HepG2 (cell line): ENCODE measurements around the gene EXO1. TPM values are rescaled to one million over a fixed set of nuclear protein-coding genes. Genes with fewer than 3 reads are reported as not detected.

Experiments used
- ATAC-seq: fragments of 200-7000 bp; cut with Tn5 transposase; 3 replicates; pipeline ENCODE4 v1.9.1; 2020; ENCODE audit warnings: mild to moderate bottlenecking, moderate library complexity
- BruUV-seq: library from RNA; stranded (reverse); fragments of 400-500 nt; replicated peaks from 2 replicates; lab custom pipeline; 2021; lab: Mats Ljungman, UMichigan
- CTCF ChIA-PET: fragments of 300-600 bp; formaldehyde crosslinking; extraction: SDS; loops from one replicate; lab custom pipeline; 2021; ENCODE audit warnings: low total read pairs, inconsistent platforms, low intra/inter-chr PET ratio; lab: Yijun Ruan, JAX
- POLR2A ChIA-PET: fragments of 350-600 bp; sonication (Branson Sonifier 250); formaldehyde crosslinking; loops from one replicate; lab custom pipeline; 2020; ENCODE audit warnings: antibody characterized with exemption, inconsistent platforms; lab: Yijun Ruan, JAX
- DNase-seq: peaks from one replicate; pipeline ENCODE4 v3.0.0-alpha.2; 2015; ENCODE audit warnings: low spot score
- FAIRE-seq: peaks from 3 replicates; lab custom pipeline; 2011; peaks lifted over from hg19 to GRCh38; lab: Jason Lieb, UNC
- H2AFZ ChIP-seq: one replicate; pipeline ENCODE4 v1.6.1; 2011; ENCODE audit warnings: low read length, inconsistent platforms
- H3K27ac ChIP-seq: fragments of 300-600 bp; 3 replicates; pipeline ENCODE4 v1.8.0; 2011; ENCODE audit warnings: mixed run types, mild to moderate bottlenecking, mixed read lengths, low read length, inconsistent platforms; ENCODE audit not compliant: insufficient read depth; ENCODE audit errors: extremely low read length
- H3K27me3 ChIP-seq, 2 experiments: fragments of 200-600 bp in 1 of 2; 2 replicates in 1 of 2; 3 replicates in 1 of 2; pipeline versions ENCODE4 v1.6.0 to v1.8.0; 2011; ENCODE audit warnings: low read length in 2 of 2, mild to moderate bottlenecking in 2 of 2, moderate library complexity in 2 of 2, inconsistent platforms in 1 of 2; ENCODE audit not compliant: insufficient read depth in 2 of 2, control insufficient read depth in 1 of 2
- H3K36me3 ChIP-seq, 2 experiments: fragments of 200-600 bp in 1 of 2; replicated peaks in 1 of 2; 2 replicates in 1 of 2; 3 replicates in 1 of 2; pipeline versions ENCODE4 v1.5.1 to v1.8.0; 2011; ENCODE audit warnings: low read length in 2 of 2, inconsistent platforms in 1 of 2; ENCODE audit not compliant: insufficient read depth in 2 of 2, control insufficient read depth in 1 of 2
- H3K4me1 ChIP-seq: 2 replicates; pipeline ENCODE4 v1.5.1; 2012; ENCODE audit warnings: low read length, inconsistent platforms; ENCODE audit not compliant: insufficient read depth
- H3K4me2 ChIP-seq: 2 replicates; pipeline ENCODE4 v1.6.0; 2011; ENCODE audit warnings: low read depth, low read length, inconsistent platforms
- H3K4me3 ChIP-seq, 3 experiments: fragments of 200-600 bp in 1 of 3; sonication (generic), shearing (Covaris generic) in 1 of 3; replicated peaks in 1 of 3; 2 replicates each; pipeline ENCODE4 v1.5.1; 2011 to 2016; ENCODE audit warnings: low read length in 3 of 3, inconsistent platforms in 2 of 3, low read depth in 2 of 3, mild to moderate bottlenecking in 2 of 3, control low read depth in 1 of 3, mixed read lengths in 1 of 3; ENCODE audit not compliant: insufficient read depth in 1 of 3
- H3K79me2 ChIP-seq: one replicate; pipeline ENCODE4 v1.6.1; 2011; ENCODE audit warnings: low read length, inconsistent platforms; ENCODE audit not compliant: insufficient read depth
- H3K9ac ChIP-seq: 2 replicates; pipeline ENCODE4 v1.6.0; 2011; ENCODE audit warnings: mild to moderate bottlenecking, low read depth, low read length, inconsistent platforms; ENCODE audit not compliant: insufficient read depth
- H3K9me3 ChIP-seq: 2 replicates; pipeline ENCODE4 v1.5.1; 2012; ENCODE audit warnings: mild to moderate bottlenecking, low read length
- H4K20me1 ChIP-seq: 2 replicates; pipeline ENCODE4 v1.6.0; 2011; ENCODE audit warnings: inconsistent platforms, mild to moderate bottlenecking, low read length, moderate library complexity; ENCODE audit not compliant: insufficient read depth
- ATM ChIP-seq: fragments of 450-650 bp; IDR thresholded peaks from 2 replicates; pipeline ENCODE4 v1.7.1; 2017; ENCODE audit warnings: mild to moderate bottlenecking, borderline replicate concordance
- FLYWCH1 ChIP-seq: sonication (generic); formaldehyde crosslinking; IDR thresholded peaks from 2 replicates; pipeline ENCODE4 v1.8.1; 2023; ENCODE audit warnings: mild to moderate bottlenecking, missing genetic modification reagents
- KLF13 ChIP-seq: sonication (generic); formaldehyde crosslinking; IDR thresholded peaks from 2 replicates; pipeline ENCODE4 v1.4.0; 2020; ENCODE audit warnings: mild to moderate bottlenecking, missing genetic modification reagents
- MLLT10 ChIP-seq: sonication (generic); formaldehyde crosslinking; IDR thresholded peaks from 2 replicates; pipeline ENCODE4 v1.4.0; 2020; ENCODE audit warnings: missing genetic modification reagents
- ZNF569 ChIP-seq: sonication (generic); formaldehyde crosslinking; IDR thresholded peaks from 2 replicates; pipeline ENCODE4 v1.5.0; 2020; ENCODE audit warnings: mild to moderate bottlenecking, missing genetic modification reagents, moderate library complexity, borderline replicate concordance
- ZNF672 ChIP-seq: sonication (generic); formaldehyde crosslinking; IDR thresholded peaks from 2 replicates; pipeline ENCODE4 v1.8.1; 2022; ENCODE audit warnings: missing genetic modification reagents
- WGBS: methylation state at CpG from one replicate; pipeline ENCODE4 v1.1.6; 2017; ENCODE audit warnings: low lambda C conversion rate; 5-methylcytosine and 5-hydroxymethylcytosine counted together
- in situ Hi-C: cut with HindIII; loops from 2 replicates; pipeline ENCODE4 v1.10.0; 2017; ENCODE audit warnings: low pct_unique_long_range_greater_than_20kb; ENCODE audit not compliant: extremely low pct_ligation_motif_present
- intact Hi-C: fragments of 100-400 bp; cut with micrococcal nuclease; formaldehyde crosslinking; loops from one replicate; pipeline ENCODE4 v1.10.0; 2022; ENCODE audit not compliant: unreplicated experiment
- polyA plus RNA-seq, 8 experiments: library from polyadenylated mRNA; depleted of rRNA in 3 of 8; stranded (reverse) in 7 of 8; unstranded in 1 of 8; fragments of >200 nt; fragmentation: Illumina TruSeq in 4 of 8; extraction: Trizol in 4 of 8; gene quantifications; 2 replicates each; pipeline versions ENCODE4 v1.2.1 to v1.2.3, GENCODE V29; 2011 to 2016; ENCODE audit warnings: low read depth in 4 of 8, missing spikeins in 1 of 8, mixed read lengths in 1 of 8; ENCODE audit not compliant: insufficient read depth in 1 of 8
- total RNA-seq, 5 experiments: library from RNA; depleted of rRNA; stranded (reverse); fragments of >200 nt; fragmentation: Illumina TruSeq; extraction: Trizol; gene quantifications; 2 replicates each; pipeline ENCODE4 v1.2.3, GENCODE V29; 2016; ENCODE audit warnings: low read depth in 1 of 5
- TF ChIP-seq, protein P1 (sequence below): sonication (generic); formaldehyde crosslinking; IDR thresholded peaks from 2 replicates; pipeline ENCODE4; 2020; ENCODE audit warnings: missing genetic modification reagents, mild to moderate bottlenecking, borderline replicate concordance
- TF ChIP-seq, protein P2 (sequence below): sonication (generic); formaldehyde crosslinking; IDR thresholded peaks from 2 replicates; pipeline ENCODE4 v1.4.0; 2020; ENCODE audit warnings: mild to moderate bottlenecking, missing genetic modification reagents

Gene EXO1
- total and polyA plus RNA-seq, 2 of the 13 experiments (the other 11 are each of a cell fraction or from before 2014, with no cell fraction given): 3.2 to 26.1 TPM

- TF ChIP-seq, protein P1, sequence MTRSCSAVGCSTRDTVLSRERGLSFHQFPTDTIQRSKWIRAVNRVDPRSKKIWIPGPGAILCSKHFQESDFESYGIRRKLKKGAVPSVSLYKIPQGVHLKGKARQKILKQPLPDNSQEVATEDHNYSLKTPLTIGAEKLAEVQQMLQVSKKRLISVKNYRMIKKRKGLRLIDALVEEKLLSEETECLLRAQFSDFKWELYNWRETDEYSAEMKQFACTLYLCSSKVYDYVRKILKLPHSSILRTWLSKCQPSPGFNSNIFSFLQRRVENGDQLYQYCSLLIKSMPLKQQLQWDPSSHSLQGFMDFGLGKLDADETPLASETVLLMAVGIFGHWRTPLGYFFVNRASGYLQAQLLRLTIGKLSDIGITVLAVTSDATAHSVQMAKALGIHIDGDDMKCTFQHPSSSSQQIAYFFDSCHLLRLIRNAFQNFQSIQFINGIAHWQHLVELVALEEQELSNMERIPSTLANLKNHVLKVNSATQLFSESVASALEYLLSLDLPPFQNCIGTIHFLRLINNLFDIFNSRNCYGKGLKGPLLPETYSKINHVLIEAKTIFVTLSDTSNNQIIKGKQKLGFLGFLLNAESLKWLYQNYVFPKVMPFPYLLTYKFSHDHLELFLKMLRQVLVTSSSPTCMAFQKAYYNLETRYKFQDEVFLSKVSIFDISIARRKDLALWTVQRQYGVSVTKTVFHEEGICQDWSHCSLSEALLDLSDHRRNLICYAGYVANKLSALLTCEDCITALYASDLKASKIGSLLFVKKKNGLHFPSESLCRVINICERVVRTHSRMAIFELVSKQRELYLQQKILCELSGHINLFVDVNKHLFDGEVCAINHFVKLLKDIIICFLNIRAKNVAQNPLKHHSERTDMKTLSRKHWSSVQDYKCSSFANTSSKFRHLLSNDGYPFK: no peak
- TF ChIP-seq KLF13 (CRISPR knock-in tag) (no peak), ATM (no peak), ZNF672 (CRISPR knock-in tag) (no peak), ZNF569 (no peak)
Measured at GRCh38 chr1:241817956-241818612, 29.9 kb upstream of the EXO1 start (continued).

GRCh38 chr1:241819340-241819866 is 28.6 kb upstream of the EXO1 start:
- H3K36me3 ChIP-seq: no peaks in the 10 kb centered on the region
- DNase-seq: no peak
- H3K9ac ChIP-seq: no peak overlapping the region
- no peak for ATAC-seq
- no peaks in the 10 kb centered on the region for H3K79me2 ChIP-seq
- H3K4me1 ChIP-seq: no peaks in the 10 kb centered on the region
- no peak for FAIRE-seq
- in situ Hi-C loops: no loop called here
- TF ChIP-seq FLYWCH1: no peak
- TF ChIP-seq MLLT10: no peak
- TF ChIP-seq, protein P2, sequence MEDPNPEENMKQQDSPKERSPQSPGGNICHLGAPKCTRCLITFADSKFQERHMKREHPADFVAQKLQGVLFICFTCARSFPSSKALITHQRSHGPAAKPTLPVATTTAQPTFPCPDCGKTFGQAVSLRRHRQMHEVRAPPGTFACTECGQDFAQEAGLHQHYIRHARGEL (CRISPR knock-in tag): no peak
- H3K27ac ChIP-seq: no peak overlapping the region
- BruUV-seq: no TSS peak
- CTCF ChIA-PET: no interaction called here
- H2AFZ ChIP-seq: no peak overlapping the region
- H3K4me2 ChIP-seq: no peak overlapping the region
- H3K9me3 ChIP-seq: no peaks in the 10 kb centered on the region
- 0% methylated on average over 4 of the region's 4 CpGs for WGBS
- POLR2A ChIA-PET: no interaction called here
- H3K27me3 ChIP-seq: no peaks in the 10 kb centered on the region
- no peak overlapping the region for H3K4me3 ChIP-seq
- intact Hi-C loops: no loop called here
- no peaks in the 10 kb centered on the region for H4K20me1 ChIP-seq
